Hematopoietic multipotent progenitor cell (in vitro differentiated cells): ENCODE measurements around the gene PIK3CD. TPM values are rescaled to one million over a fixed set of nuclear protein-coding genes. Genes with fewer than 3 reads are reported as not detected.
"Not testable (repeated sequence)": the region's sequence is repeated elsewhere in the genome, so short reads cannot be mapped to it uniquely, and the experiment has no call there.

ENCODE experiments used
- DNase-seq, 3 donors: peaks; one replicate each; pipeline ENCODE4 v3.0.0-alpha.2; 2011 to 2015; ENCODE audit warnings: low read depth in 2 of 3, low spot score in 2 of 3
- total RNA-seq: library from RNA; depleted of rRNA; stranded (reverse); fragments of >200 nt; gene quantifications from one replicate; pipeline ENCODE4 v1.2.3, GENCODE V29; 2012

The PIK3CD gene
- total RNA-seq, 1 donor, result 76.5 TPM

GRCh38 chr1:9730096-9730901, 78.8 kb downstream of the PIK3CD start:
- DNase-seq, result no peak

GRCh38 chr1:9731051-9731537, 79.6 kb downstream of the PIK3CD start:
- no peak for DNase-seq

- DNase-seq, result no peak
Observed at GRCh38 chr1:9731561-9731960, 80.0 kb downstream of the PIK3CD start.

- no peak for DNase-seq
Observed at GRCh38 chr1:9732123-9732971, 80.8 kb downstream of the PIK3CD start.

- no peak for DNase-seq
Observed at GRCh38 chr1:9733160-9733789, 81.7 kb downstream of the PIK3CD start.

GRCh38 chr1:9735800-9736199, 84.3 kb downstream of the PIK3CD start:
- DNase-seq, result no peak

GRCh38 chr1:9736241-9736640, 84.7 kb downstream of the PIK3CD start:
- no peak for DNase-seq

- no peak for DNase-seq
Observed at GRCh38 chr1:9737057-9737456, 85.5 kb downstream of the PIK3CD start.

- DNase-seq, result no peak
Observed at GRCh38 chr1:9737671-9738070, 86.1 kb downstream of the PIK3CD start.

- DNase-seq, result no peak
Observed at GRCh38 chr1:9744106-9744799, 92.7 kb downstream of the PIK3CD start.

- DNase-seq, result no peak
Observed at GRCh38 chr1:9746211-9746610, 94.7 kb downstream of the PIK3CD start.

GRCh38 chr1:9746651-9747050, 95.1 kb downstream of the PIK3CD start:
- DNase-seq, result no peak

- not testable (repeated sequence) for DNase-seq
Observed at GRCh38 chr1:9748391-9748790, 96.9 kb downstream of the PIK3CD start.

GRCh38 chr1:9749361-9749760, 97.8 kb downstream of the PIK3CD start:
- no peak for DNase-seq

- no peak for DNase-seq
Observed at GRCh38 chr1:9751971-9752370, 100.4 kb downstream of the PIK3CD start.

- DNase-seq, result no peak
Observed at GRCh38 chr1:9753121-9753531, 101.6 kb downstream of the PIK3CD start.

- DNase-seq, result no peak
Observed at GRCh38 chr1:9755441-9755995, 104.0 kb downstream of the PIK3CD start.

GRCh38 chr1:9758559-9759121, 107.1 kb downstream of the PIK3CD start:
- no peak for DNase-seq

- no peak for DNase-seq
Observed at GRCh38 chr1:9759939-9760338, 108.4 kb downstream of the PIK3CD start.

- DNase-seq, result no peak
Observed at GRCh38 chr1:9760824-9761223, 109.3 kb downstream of the PIK3CD start.
